GM15510 (cell line): ENCODE results near the gene WHRN.

Experiments
- POLR2A ChIP-seq: IDR thresholded peaks from 3 replicates; pipeline ENCODE4 v1.6.1; 2011; ENCODE audit warnings: borderline replicate concordance; ENCODE audit not compliant: insufficient read length; ENCODE audit errors: extremely low read depth

Gene WHRN

DNA sequence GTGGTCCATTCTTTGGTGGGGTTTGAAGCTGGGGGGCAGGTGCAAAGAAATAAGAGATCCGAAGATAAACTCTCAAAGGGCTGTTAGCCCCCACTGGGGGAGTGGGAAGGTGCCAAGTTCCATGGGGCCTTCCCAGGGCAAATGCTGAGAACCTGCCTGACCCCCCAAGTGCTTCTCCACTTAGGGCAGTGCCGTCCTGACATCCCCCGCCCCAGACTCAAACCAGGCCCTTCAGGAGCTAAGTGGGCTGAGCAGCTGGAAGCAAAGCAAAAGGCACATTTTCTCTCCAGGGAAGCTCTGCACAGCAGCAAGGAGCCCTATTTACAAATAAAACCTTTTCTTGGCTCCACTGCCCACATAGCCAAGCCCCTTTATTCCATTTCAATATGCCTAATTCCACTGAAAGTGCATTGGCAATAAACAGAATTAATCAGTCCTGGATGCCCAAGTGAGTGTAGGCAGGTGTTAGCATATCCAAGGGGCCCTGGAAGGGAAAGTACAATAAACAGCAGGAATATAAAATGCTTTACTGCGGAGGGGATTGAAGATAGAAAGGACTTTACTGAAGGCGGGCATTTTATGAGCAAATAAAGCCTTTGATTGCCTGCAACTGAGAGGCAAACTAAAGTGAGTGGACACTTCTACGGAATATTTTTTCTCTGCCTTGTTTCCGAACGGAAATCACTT is 44.6 kb downstream of the WHRN start:
- no peak for TF ChIP-seq POLR2A

DNA sequence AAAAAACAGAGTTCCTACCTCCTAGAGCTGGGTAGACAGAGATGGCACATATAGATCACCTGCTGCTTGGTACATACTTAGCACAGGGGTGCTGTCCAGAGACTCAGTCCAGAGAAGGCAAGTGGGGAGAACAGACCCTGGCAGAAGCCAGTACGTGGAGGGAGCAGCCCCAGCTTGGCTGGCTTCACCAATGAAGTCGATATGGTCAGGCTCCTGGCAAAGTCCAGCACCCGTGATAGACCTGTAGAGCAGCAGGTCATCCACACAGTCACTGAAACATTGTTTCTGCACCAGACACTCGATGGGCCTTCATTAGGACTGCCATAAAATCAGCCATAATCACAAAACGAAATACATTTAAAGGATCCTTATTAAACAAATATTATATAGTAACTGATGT is 45.8 kb downstream of the WHRN start:
- no peak for TF ChIP-seq POLR2A

DNA sequence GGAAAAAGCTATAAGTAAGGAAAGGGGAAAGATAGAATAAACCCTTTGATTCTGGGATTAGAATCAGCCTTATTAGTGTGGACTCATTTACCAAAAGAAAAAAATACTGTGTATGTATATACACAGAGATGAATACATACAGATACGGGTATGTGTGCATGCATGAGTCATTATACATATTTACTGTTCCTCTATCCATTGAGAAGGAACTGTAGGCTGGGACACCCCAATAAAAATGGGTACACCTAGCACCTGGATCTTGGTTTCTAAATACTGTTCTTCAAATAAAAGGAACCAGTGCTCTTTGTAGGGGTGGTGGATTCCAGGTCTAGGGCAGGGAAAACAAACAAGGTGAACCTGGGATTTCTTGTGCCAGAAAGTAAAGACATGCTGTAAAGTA is 48.3 kb downstream of the WHRN start:
- TF ChIP-seq POLR2A, result no peak

DNA sequence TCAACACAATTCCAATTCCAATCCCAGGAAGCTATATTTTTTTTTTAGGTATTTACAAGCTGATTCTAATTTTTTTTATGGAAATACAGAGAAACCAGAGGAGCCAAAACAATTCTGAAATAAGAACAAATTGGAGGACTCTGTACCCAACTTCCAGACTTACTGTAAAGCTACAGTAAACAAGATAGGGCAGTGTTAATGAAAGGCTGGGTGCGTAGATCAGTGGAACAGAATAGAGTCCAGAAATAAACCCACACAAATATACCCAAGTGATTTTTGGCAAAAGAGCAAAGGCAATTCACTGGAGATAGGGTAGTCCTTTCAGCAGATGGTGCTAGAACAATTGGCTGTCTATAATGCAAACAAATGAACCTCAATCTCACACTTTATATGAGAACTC is 50.6 kb downstream of the WHRN start:
- TF ChIP-seq POLR2A, result no peak

DNA sequence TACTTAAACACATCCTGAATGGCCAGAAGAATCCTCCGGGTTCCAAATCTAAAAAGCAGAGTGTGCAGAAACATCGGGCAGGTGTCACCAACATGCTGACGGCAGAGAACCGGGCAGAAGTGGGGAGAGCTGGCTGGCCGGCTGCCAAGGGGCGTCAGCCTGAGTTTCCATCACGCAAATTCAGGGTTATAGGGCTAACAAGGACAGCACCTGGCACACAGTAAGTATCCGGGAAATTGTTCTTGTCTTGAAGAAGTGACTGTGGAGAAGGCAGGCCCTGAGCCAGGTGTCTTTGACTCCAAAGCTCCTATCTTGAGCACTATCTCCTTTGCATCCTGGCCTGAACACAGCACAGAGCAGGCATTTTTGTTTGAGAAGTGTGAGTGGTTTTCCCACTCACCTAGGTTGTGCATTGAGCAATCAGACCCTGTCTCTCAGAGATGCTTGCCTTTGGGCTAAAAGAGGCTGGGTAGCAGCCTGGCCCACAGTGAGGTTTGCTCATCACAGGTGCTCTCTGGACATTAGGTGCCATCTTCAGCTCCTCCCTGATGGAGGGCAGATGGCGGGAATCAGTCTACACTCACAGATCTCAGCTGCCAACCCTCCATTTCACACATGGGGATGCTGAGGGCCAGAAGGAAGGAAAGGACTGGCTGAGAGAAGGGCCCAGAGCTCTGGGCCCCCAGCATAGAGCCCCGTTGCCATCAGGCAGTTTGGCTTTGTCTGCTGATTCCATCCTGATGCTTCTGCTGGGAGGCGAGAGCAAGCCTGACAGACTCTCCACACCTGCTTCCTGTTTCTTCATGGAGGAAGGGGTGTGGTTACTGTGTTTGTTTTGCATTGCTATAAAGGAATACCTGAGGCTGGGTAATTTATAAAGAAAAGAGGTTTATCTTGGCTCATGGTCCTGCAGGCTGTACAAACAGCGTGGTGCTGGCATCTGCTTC is 52.8 kb downstream of the WHRN start:
- TF ChIP-seq POLR2A, result no peak

DNA sequence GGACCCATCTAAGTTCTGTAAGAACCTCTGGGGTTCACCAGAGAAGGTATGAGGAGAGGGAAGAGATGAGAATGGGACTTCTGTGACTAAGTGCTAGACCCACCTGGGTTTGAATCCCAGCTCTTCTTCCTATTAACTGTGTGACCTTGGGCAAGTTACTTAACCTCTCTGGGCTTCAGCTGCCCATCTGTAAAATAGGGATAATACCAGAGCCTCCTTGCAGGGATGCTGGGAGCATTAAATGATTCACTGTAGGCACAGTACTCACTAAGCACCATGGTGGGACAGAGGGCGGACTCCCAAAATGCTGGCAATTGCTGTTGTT is 53.6 kb downstream of the WHRN start:
- no peak for TF ChIP-seq POLR2A

DNA sequence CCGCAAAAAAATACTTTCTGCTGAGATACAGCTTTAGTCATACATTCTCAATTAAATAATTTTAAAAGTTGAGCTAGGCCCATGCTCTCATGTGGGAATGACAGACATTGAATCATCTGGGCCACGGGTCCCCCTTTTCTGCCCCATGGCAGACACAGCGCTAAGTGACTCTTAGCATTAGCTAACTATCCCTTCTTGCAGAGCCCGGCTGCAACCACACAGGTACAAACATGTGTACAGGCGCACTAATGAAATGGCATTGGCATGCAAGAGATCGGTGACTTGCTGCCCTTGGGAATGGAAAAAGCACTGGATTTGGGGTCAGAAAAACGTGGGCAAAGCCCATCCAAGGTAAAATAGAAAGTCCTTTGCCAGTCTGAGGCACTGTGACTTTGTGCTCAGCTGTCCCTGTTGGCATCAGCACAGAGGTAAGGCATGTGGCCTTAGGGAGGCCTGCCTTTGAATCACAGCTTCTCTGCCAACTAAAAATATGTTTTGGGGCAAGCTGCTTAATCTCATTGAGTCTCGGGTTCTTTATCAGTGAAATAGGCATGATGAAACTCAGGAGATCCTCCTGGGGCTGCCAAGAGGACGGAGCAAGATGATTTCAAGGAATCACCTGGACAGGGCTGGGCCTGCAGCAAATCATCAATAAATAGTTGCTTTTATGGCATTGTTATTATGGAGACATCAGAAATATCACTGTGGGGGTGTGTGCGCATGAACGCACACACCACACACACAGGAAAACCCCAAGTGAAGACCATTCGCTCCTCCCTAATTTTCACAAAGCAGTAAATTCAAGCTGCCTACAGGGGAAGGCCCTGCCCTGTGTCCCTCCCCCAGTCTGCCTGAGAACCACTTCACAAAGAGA is 54.2 kb downstream of the WHRN start:
- TF ChIP-seq POLR2A, result no peak

DNA sequence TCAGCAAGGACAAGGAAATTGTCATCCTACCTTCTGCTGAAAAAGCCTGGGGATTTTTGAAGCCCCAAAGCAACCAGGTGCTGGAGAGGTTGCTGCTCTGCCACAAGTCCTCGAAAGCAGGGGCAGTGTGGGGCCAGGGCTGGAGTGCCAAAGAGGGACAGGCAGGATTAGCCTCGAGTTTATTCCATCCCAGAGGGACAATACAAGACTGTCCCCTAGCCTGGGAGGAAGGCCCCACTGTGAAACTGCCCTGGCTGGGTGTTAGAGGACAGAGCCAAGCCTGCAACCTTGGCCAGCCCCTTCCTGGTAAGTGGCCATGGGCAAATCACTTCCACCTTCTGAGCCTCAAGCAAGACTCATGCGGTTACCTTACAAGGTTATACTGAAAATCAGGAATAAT is 55.1 kb downstream of the WHRN start:
- TF ChIP-seq POLR2A, result no peak

DNA sequence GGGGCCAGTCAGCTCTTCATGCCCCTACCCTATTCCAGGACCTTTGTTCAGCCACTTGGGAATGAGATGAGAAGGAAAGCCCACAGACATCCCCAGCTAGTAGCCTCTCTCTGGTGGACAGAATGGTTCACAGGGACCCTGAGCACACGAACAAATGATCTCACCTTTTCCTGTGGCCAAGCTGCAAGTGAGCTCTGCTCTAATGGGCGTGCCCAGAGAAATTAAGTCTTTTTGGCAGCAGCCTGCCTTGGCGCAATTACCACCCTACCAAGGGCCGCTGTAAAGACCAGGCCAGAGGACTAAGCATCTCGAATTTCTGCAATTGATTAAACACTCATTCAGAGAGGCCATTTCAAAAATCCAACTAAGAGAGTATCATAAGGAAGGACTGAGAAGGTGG is 56.0 kb downstream of the WHRN start:
- no peak for TF ChIP-seq POLR2A

DNA sequence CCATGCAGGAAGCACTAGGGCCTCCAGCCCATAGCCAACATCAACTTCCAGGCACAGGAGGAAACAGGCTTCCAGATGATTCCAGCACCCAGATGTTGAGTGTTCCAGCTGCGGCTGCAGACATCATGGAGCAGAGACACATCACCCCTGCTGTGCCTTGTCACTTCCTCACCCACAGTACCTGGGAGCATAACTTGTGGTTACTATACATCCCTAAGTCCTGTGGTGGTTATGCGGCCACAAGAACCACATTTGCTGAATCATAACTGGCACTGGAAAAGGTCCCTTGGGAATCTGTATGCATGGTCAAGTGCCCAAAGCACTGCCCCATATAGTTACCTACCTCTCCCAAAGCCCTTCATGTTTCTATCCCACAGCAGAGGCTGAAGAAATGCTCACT is 56.6 kb downstream of the WHRN start:
- TF ChIP-seq POLR2A, result no peak

DNA sequence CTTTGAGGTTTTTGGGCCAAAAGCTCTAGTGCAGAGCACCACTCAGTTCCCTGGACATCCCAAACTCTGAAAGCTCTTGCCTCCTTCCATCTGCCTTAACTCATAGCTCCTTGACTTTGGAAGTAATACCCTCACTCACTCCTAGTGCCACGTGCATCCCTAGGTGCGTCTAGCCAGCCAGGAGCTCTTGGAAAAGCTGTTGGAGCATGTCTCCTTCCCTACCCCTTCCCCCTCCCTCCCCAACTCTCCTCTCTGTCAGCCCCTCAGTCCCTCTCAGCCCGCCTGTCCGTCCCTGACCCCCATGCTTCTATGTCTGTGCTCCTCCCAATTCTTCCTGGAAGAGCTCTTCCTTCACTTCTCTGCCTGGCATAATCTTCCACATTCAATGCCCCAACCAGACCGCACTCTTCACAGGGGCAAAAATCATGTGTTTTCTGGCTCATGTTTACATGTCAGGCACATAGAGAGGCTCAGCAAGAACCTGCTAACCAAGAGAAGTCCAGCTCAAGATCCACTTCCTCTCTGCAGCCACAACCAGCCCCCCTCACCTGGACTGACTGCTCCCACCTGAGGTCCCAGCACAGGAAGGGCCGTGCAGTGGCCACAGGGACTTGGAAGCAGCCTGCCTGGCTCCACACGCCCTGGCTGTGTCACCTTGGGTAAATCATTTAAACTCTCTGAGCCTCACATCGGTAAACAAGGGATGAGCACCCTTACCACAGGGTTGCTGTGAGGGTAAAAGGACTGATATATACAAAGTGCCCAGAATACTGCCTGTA is 58.4 kb downstream of the WHRN start:
- TF ChIP-seq POLR2A, result no peak

DNA sequence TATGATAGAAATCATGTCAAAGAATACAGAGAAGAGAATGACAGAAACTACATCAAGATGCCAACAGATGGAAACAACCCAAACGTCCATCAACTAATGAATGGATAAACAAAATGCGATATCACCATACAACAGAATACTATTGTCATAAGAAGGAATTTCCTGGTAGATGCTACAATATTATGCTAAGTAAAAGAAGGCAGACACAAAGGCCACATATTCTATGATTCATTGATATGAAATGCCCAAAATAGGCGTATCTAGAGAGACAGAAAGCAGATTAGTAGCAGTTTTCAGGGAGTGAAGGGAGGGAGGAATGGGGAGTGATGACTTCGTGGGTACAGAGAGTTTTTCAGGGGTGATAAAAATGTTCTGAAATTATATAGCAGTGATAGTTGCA is 59.2 kb downstream of the WHRN start:
- TF ChIP-seq POLR2A, result no peak

DNA sequence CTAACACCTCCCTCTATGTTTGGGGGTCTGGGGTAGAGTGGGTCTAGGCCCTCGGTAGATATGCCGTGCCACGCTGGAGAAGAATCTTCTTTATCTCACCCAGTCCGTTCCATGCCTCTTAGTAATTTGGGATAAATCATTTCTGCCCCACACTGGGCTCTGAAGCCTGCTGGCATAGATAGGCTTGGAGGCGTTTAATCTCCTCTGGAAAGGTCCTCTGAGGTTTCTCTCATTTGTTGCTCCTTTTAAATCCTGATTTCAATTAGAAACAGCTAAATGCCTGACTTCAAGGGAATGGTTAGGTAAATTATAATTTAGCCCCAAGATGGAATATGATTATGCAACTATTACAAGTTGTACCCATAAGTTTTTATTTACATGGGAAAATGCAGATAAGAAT is 59.7 kb downstream of the WHRN start:
- TF ChIP-seq POLR2A, result no peak

DNA sequence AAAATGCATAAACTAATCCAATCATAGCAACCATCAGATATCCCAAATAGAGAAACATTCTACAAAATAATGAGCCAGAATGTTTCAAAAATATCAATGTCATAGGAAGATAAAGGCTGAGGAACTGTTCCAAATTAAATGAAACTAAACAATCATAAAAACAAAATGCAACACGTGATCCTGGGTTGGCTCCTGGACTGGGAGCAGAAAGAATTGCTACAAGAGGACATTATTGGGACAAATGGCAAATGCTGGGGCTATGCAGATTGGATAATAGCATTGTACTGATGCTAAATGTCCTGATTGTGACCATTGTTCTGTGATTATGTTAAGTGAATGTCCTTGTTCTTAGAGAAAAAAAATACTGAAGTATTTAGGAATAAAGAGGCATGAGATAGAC is 63.3 kb downstream of the WHRN start:
- TF ChIP-seq POLR2A, result no peak

DNA sequence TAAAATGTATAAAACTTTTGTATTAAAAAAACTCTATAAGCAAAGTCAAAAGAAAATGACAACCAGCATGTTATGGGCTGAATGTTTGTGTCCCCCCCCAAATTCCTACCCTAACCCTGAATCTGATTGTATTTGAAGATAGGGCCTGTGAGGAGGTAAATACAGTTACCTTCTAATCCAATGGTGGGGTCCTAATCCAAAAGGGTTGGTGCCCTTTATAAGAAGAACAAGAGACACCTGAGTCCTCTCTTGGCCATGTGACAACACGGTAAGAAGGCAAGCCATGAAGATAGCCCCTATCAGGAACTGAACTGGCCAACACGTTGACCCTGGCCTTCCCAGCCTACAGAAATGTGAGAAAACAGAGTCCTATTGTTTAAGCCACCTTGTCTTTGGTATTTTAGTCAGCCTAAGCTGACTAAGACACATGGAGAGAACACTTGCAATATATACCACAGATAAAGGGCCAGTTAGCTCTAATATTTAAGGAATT is 67.8 kb downstream of the WHRN start:
- TF ChIP-seq POLR2A, result no peak

DNA sequence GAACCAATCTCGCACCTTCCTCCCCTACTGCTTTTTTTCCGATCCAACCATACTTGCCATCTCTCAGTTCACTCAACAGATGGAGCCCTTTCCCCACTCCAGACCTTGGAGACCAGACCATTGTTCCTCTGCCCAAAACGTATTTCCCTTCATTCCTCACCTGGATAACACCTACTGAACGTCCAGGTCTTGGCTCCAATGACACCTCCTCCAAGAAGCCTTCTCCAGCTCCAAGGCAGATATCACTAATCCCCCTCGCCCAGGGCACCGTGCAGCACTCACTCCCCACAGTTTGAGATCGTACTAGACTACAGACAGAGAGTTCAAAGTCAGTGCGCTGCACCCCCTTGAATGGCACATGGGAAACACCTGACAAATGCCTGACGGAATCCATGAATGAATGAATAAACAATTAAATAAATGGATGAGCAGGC is 70.4 kb downstream of the WHRN start:
- no peak for TF ChIP-seq POLR2A
